PC-3 (cell line): ENCODE measurements around the gene PEPD. TPM values are rescaled to one million over a fixed set of nuclear protein-coding genes. Genes with fewer than 3 reads are reported as not detected.

Experiments
- ATAC-seq: fragments of 200-7000 bp; cut with Tn5 transposase; 2 replicates; pipeline ENCODE4 v1.9.1; 2020; ENCODE audit warnings: mild to moderate bottlenecking, moderate library complexity
- BruUV-seq: library from RNA; stranded (reverse); fragments of 400-500 nt; replicated peaks from 2 replicates; lab custom pipeline; 2021; lab: Mats Ljungman, UMichigan
- CTCF ChIA-PET: fragments of 300-600 bp; sonication (Branson Sonifier 250); formaldehyde crosslinking; loops from one replicate; lab custom pipeline; 2022; ENCODE audit warnings: antibody characterized with exemption; lab: Charles Lee
- POLR2A ChIA-PET: fragments of 300-600 bp; sonication (Branson Sonifier 250); formaldehyde crosslinking; loops from one replicate; lab custom pipeline; 2022; ENCODE audit warnings: antibody characterized with exemption; ENCODE audit not compliant: unreplicated experiment; lab: Charles Lee
- DNase-seq: peaks from one replicate; pipeline ENCODE4 v3.0.0-alpha.2; 2015
- H2AFZ ChIP-seq: fragments of 300-600 bp; sonication (generic); 2 replicates; pipeline ENCODE4 v1.6.0; 2016; ENCODE audit warnings: antibody characterized with exemption, low read length
- H3F3A ChIP-seq: fragments of 300-600 bp; sonication (generic); one replicate; pipeline ENCODE4 v1.6.0; 2017; ENCODE audit warnings: antibody characterized with exemption, low read length, control low read depth, mild to moderate bottlenecking; ENCODE audit not compliant: unreplicated experiment
- H3K27ac ChIP-seq: fragments of 300-600 bp; sonication (generic); 2 replicates; pipeline ENCODE4 v1.5.1; 2016; ENCODE audit warnings: mild to moderate bottlenecking, low read length
- H3K27me3 ChIP-seq: fragments of 300-600 bp; sonication (generic); 2 replicates; pipeline ENCODE4 v1.6.1; 2016; ENCODE audit warnings: low read length, mixed read lengths
- H3K36me3 ChIP-seq: fragments of 300-600 bp; sonication (generic); 2 replicates; pipeline ENCODE4 v1.6.1; 2016; ENCODE audit warnings: low read depth, mixed run types, low read length, mixed read lengths
- H3K4me1 ChIP-seq: fragments of 300-600 bp; sonication (generic); 2 replicates; pipeline ENCODE4 v1.5.1; 2016; ENCODE audit warnings: low read length; ENCODE audit not compliant: insufficient read depth
- H3K4me2 ChIP-seq: fragments of 300-600 bp; sonication (generic); 2 replicates; pipeline ENCODE4 v1.6.0; 2016; ENCODE audit warnings: low read length
- H3K4me3 ChIP-seq: fragments of 300-600 bp; sonication (generic); 2 replicates; pipeline ENCODE4 v1.5.1; 2016; ENCODE audit warnings: mild to moderate bottlenecking, low read length, mixed read lengths
- H3K79me2 ChIP-seq: fragments of 300-600 bp; sonication (generic); 2 replicates; pipeline ENCODE4 v1.6.1; 2017; ENCODE audit warnings: low read length, mixed read lengths
- H3K9ac ChIP-seq: fragments of 300-600 bp; sonication (generic); 2 replicates; pipeline ENCODE4 v1.6.0; 2016; ENCODE audit warnings: mild to moderate bottlenecking, low read length
- H3K9me2 ChIP-seq: fragments of 300-600 bp; sonication (generic); replicated peaks from 2 replicates; pipeline ENCODE4 v1.6.1; 2016; ENCODE audit warnings: mixed run types, low read length, mixed read lengths
- H3K9me3 ChIP-seq: fragments of 300-600 bp; sonication (generic); 2 replicates; pipeline ENCODE4 v1.6.1; 2016; ENCODE audit warnings: low read length, mixed read lengths
- H4K20me1 ChIP-seq: fragments of 300-600 bp; sonication (generic); 2 replicates; pipeline ENCODE4 v1.6.1; 2016; ENCODE audit warnings: low read length, mixed read lengths
- EZH2 ChIP-seq: fragments of 300-600 bp; sonication (generic); IDR thresholded peaks from one replicate; pipeline ENCODE4 v1.6.1; 2017; ENCODE audit warnings: antibody characterized with exemption, mild to moderate bottlenecking, low read length; ENCODE audit not compliant: unreplicated experiment
- EZH2phosphoT487 ChIP-seq: fragments of 300-600 bp; sonication (generic); IDR thresholded peaks from 2 replicates; pipeline ENCODE4 v1.6.1; 2018; ENCODE audit warnings: mild to moderate bottlenecking, antibody characterized with exemption, low read length, borderline replicate concordance
- intact Hi-C: fragments of 100-400 bp; cut with micrococcal nuclease; formaldehyde crosslinking; loops from 2 replicates; pipeline ENCODE4 v1.9.0; 2023
- total RNA-seq: library from RNA; depleted of rRNA; stranded (reverse); fragments of >200 nt; gene quantifications from 2 replicates; pipeline ENCODE4 v1.2.3, GENCODE V29; 2014
- TF ChIP-seq, protein P1 (sequence below): fragments of 300-600 bp; sonication (generic); conservative IDR thresholded peaks from 2 replicates; pipeline ENCODE4 v1.5.1; 2017; ENCODE audit warnings: antibody characterized with exemption, low read depth, mild to moderate bottlenecking, low read length

Gene PEPD
- total RNA-seq, 1 experiment from 2014 or later = 53.4 TPM

DNA sequence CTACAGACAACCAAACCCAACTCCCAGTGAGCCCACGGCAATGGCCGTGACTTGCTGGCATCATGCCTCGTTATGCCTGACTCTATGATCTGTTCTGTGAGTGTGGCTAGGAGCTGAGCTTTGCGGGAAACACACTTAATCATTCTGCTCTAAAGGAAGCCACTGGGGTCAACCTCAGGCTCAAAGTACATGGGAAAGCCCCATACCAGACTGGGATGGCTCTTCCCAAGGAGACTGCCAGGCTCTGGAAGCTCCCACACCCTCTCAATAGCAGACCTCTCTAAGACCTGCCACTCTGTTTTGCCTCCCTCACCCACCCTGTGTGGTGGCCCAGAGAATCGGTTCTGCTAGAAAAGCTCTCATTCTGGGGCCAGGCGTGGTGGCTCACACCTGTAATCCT, 2.2 kb downstream of the PEPD start:
- H3K4me1 ChIP-seq = peaks cover 13% of the 10 kb centered on the region
- DNase-seq (no peak), ATAC-seq (no peak)
- H3K79me2 ChIP-seq = peaks cover 8% of the 10 kb centered on the region; the same call in 1 of the 2 replicates
- BruUV-seq = no TSS peak
- no peaks in the 10 kb centered on the region for H3K36me3 ChIP-seq
- no peaks in the 10 kb centered on the region for H3K9me3 ChIP-seq
- no peak overlapping the region for H3K9ac ChIP-seq
- ChIA-PET CTCF (no interaction called here), POLR2A (no interaction called here)
- no peak overlapping the region for H2AFZ ChIP-seq
- no peaks in the 10 kb centered on the region for H3K27me3 ChIP-seq
- no peaks in the 10 kb centered on the region for H3F3A ChIP-seq
- no peaks in the 10 kb centered on the region for H4K20me1 ChIP-seq
- H3K4me3 ChIP-seq = no peak overlapping the region
- H3K27ac ChIP-seq = no peak overlapping the region
- TF ChIP-seq EZH2 = no peak
- no peak for TF ChIP-seq EZH2phosphoT487
- TF ChIP-seq, protein P1, sequence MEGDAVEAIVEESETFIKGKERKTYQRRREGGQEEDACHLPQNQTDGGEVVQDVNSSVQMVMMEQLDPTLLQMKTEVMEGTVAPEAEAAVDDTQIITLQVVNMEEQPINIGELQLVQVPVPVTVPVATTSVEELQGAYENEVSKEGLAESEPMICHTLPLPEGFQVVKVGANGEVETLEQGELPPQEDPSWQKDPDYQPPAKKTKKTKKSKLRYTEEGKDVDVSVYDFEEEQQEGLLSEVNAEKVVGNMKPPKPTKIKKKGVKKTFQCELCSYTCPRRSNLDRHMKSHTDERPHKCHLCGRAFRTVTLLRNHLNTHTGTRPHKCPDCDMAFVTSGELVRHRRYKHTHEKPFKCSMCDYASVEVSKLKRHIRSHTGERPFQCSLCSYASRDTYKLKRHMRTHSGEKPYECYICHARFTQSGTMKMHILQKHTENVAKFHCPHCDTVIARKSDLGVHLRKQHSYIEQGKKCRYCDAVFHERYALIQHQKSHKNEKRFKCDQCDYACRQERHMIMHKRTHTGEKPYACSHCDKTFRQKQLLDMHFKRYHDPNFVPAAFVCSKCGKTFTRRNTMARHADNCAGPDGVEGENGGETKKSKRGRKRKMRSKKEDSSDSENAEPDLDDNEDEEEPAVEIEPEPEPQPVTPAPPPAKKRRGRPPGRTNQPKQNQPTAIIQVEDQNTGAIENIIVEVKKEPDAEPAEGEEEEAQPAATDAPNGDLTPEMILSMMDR = no peak
- intact Hi-C loops = no loop called here
- H3K9me2 ChIP-seq = no peaks in the 10 kb centered on the region
- no peak overlapping the region for H3K4me2 ChIP-seq

DNA sequence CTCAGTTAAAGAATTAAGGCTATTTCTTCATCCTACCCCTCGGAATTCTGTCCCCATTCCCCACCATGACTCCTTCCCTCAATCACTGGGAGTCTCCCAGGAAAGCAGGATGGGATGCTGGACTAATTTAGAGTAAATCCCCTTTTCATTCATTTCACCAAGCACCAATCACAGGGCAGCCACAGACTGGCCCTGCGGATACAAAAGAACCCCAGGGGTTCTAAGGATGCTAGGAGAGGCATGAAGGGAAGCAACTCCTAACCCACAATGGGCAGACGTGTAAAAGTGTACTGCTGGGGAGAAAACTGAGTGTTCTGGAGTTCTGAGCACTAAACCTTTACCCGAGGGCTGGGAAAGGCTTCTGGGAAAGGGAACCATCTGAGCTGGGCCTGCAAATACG, 3.0 kb downstream of the PEPD start:
- Histone ChIP-seq H2AFZ (no peak overlapping the region), H3K9ac (no peak overlapping the region), H3K4me3 (no peak overlapping the region), H3K9me2 (no peaks in the 10 kb centered on the region), H3K27ac (no peak overlapping the region), H4K20me1 (no peaks in the 10 kb centered on the region), H3K4me2 (no peak overlapping the region), H3K9me3 (no peaks in the 10 kb centered on the region), H3F3A (no peaks in the 10 kb centered on the region), H3K4me1 (peaks cover 13% of the 10 kb centered on the region), H3K36me3 (no peaks in the 10 kb centered on the region), H3K79me2 (peaks cover 8% of the 10 kb centered on the region; the same call in 1 of the 2 replicates), H3K27me3 (no peaks in the 10 kb centered on the region)
- ATAC-seq (no peak), DNase-seq (no peak)
- TF ChIP-seq EZH2phosphoT487 (no peak), EZH2 (no peak)
- TF ChIP-seq, protein P1 = no peak
- no TSS peak for BruUV-seq
- CTCF ChIA-PET = no interaction called here
- intact Hi-C loops = no loop called here
- POLR2A ChIA-PET = no interaction called here

DNA sequence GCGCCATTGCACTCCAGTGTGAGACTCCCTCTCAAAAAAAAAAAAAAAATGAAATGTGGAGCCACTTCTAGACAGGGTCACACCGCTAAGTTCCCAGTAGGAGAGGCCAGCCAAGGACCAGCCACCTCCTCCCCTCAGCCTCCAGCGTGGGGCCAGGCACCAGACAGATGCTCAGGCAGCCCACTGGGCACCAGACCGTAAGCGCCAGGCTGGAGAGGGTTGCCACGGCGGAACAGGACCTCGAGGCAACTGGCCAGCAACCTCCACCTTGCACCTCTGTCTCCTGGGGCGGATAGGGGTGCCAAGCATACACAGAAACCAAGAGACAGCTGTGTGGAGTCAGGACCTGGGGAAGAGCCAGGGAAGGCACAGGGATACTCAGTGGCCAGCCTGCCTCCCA, 3.7 kb downstream of the PEPD start:
- H3K79me2 ChIP-seq = peaks cover 8% of the 10 kb centered on the region; the same call in 1 of the 2 replicates
- H3K27ac ChIP-seq = no peak overlapping the region
- no peak overlapping the region for H2AFZ ChIP-seq
- intact Hi-C loops = no loop called here
- TF ChIP-seq, protein P1 = no peak
- no peak for TF ChIP-seq EZH2
- TF ChIP-seq EZH2phosphoT487 = no peak
- H3K9ac ChIP-seq = no peak overlapping the region
- H3K4me2 ChIP-seq = no peak overlapping the region
- no peaks in the 10 kb centered on the region for H3K9me3 ChIP-seq
- BruUV-seq = no TSS peak
- H3K9me2 ChIP-seq = no peaks in the 10 kb centered on the region
- H3F3A ChIP-seq = no peaks in the 10 kb centered on the region
- no peaks in the 10 kb centered on the region for H3K36me3 ChIP-seq
- no peak for ATAC-seq
- DNase-seq = no peak
- H3K27me3 ChIP-seq = no peaks in the 10 kb centered on the region
- POLR2A ChIA-PET = no interaction called here
- H3K4me3 ChIP-seq = no peak overlapping the region
- H4K20me1 ChIP-seq = no peaks in the 10 kb centered on the region
- CTCF ChIA-PET = no interaction called here
- H3K4me1 ChIP-seq = peaks cover 13% of the 10 kb centered on the region
